Activated CD8-positive, alpha-beta T cell treated with anti-CD3 and anti-CD28 coated beads for 36 hours (primary cell): Measurements from ENCODE around the gene SOCS1. TPM values are rescaled to one million over a fixed set of nuclear protein-coding genes. Genes with fewer than 3 reads are reported as not detected.
"Not testable (repeated sequence)": the region's sequence is repeated elsewhere in the genome, so short reads cannot be mapped to it uniquely, and the experiment has no call there.

Source experiments
- ATAC-seq: fragments of 200-7000 bp; cut with Tn5 transposase; one replicate; pipeline ENCODE4 v1.10.0; 2021; ENCODE audit warnings: mild to moderate bottlenecking, moderate library complexity
- CTCF ChIA-PET: fragments of 350-600 bp; sonication (Branson Sonifier 250); formaldehyde crosslinking; loops from one replicate; lab custom pipeline; 2021; ENCODE audit warnings: antibody characterized with exemption; lab: Charles Lee
- POLR2A ChIA-PET: fragments of 350-600 bp; sonication (Branson Sonifier 250); formaldehyde crosslinking; loops from one replicate; lab custom pipeline; 2021; ENCODE audit warnings: antibody characterized with exemption; lab: Charles Lee
- DNase-seq: peaks from one replicate; pipeline ENCODE4 v3.0.0-alpha.2; 2020
- H3K27ac Mint-ChIP-seq: one replicate; pipeline ENCODE4 v1.8.0; 2021; ENCODE audit warnings: mild to moderate bottlenecking, mixed read lengths
- H3K27me3 Mint-ChIP-seq: one replicate; pipeline ENCODE4 v1.8.0; 2021; ENCODE audit warnings: mixed read lengths
- H3K36me3 Mint-ChIP-seq: one replicate; pipeline ENCODE4 v1.8.0; 2021; ENCODE audit warnings: low read depth, mixed read lengths
- H3K4me1 Mint-ChIP-seq: one replicate; pipeline ENCODE4 v1.8.0; 2021; ENCODE audit warnings: low read depth, mixed read lengths
- H3K4me3 Mint-ChIP-seq: one replicate; pipeline ENCODE4 v1.8.0; 2021; ENCODE audit warnings: mild to moderate bottlenecking, moderate library complexity, mixed read lengths
- H3K9me3 Mint-ChIP-seq: one replicate; pipeline ENCODE4 v1.8.0; 2021; ENCODE audit warnings: mixed read lengths
- CTCF ChIP-seq: fragments of 200-600 bp; IDR thresholded peaks from one replicate; pipeline ENCODE4 v1.8.0; 2022; ENCODE audit warnings: antibody characterized with exemption, mild to moderate bottlenecking
- intact Hi-C: fragments of 100-400 bp; cut with micrococcal nuclease; formaldehyde crosslinking; loops from one replicate; pipeline ENCODE4 v1.10.0; 2022
- total RNA-seq, 2 experiments: library from RNA; stranded (reverse); gene quantifications; one replicate each; pipeline ENCODE4 v1.2.3, GENCODE V29; 2021

Gene SOCS1
- total RNA-seq, 2 experiments from 2014 or later = 75.7 to 75.8 TPM

- H3K4me3 Mint-ChIP-seq = no peak overlapping the region
- CTCF ChIA-PET = no interaction called here
- no peak for TF ChIP-seq CTCF
- H3K9me3 Mint-ChIP-seq = no peaks in the 10 kb centered on the region
- H3K27me3 Mint-ChIP-seq = no peaks in the 10 kb centered on the region
- no peaks in the 10 kb centered on the region for H3K36me3 Mint-ChIP-seq
- POLR2A ChIA-PET = interaction anchor here (0.6 kb wide), 1 partner anchor 419 kb away, joined by 3 read pairs; no protein-coding TSS in a partner anchor
- no peak overlapping the region for H3K27ac Mint-ChIP-seq
- peaks cover 28% of the 10 kb centered on the region for H3K4me1 Mint-ChIP-seq
- no peak for ATAC-seq
- intact Hi-C loops = no loop called here
- no peak for DNase-seq
Measured at GRCh38 chr16:11300560-11300892, 44.5 kb upstream of the SOCS1 start.

GRCh38 chr16:11299865-11300559 lies 44.0 kb upstream of the SOCS1 start:
- Mint-ChIP-seq H3K36me3 (no peaks in the 10 kb centered on the region), H3K27me3 (no peaks in the 10 kb centered on the region), H3K4me1 (peaks cover 29% of the 10 kb centered on the region), H3K4me3 (no peak overlapping the region), H3K27ac (no peak overlapping the region), H3K9me3 (no peaks in the 10 kb centered on the region)
- intact Hi-C loops = no loop called here
- DNase-seq (no peak), ATAC-seq (no peak)
- TF ChIP-seq CTCF = no peak
- POLR2A ChIA-PET = interaction anchor here (0.6 to 3.0 kb wide), 3 partner anchors 13 to 418 kb away, joined by 3 to 17 read pairs (median 3); no protein-coding TSS in a partner anchor
- CTCF ChIA-PET = interaction anchor here (1.0 to 1.6 kb wide), 2 partner anchors 25 to 336 kb away, joined by 3 to 4 read pairs; no protein-coding TSS in a partner anchor

GRCh38 chr16:11298950-11299547 lies 43.0 kb upstream of the SOCS1 start:
- ATAC-seq, H3K36me3 Mint-ChIP-seq, H3K4me3 Mint-ChIP-seq, DNase-seq, H3K9me3 Mint-ChIP-seq, H3K27me3 Mint-ChIP-seq, intact Hi-C loops: not testable (repeated sequence)
- ChIA-PET CTCF (interaction anchor here (1.0 to 2.8 kb wide), 6 partner anchors 13 to 335 kb away, joined by 3 to 14 read pairs (median 4); partner anchors contain the start of gene SOCS1), POLR2A (interaction anchor here (0.8 to 3.1 kb wide), 4 partner anchors 8 to 55 kb away, joined by 3 to 26 read pairs (median 10); partner anchors contain the start of gene SOCS1)
- Mint-ChIP-seq H3K27ac (peak overlapping the region; percentile 79), H3K4me1 (peaks cover 33% of the 10 kb centered on the region)

- Mint-ChIP-seq H3K4me3 (no peak overlapping the region), H3K27me3 (peaks cover 2% of the 10 kb centered on the region), H3K27ac (peak overlapping the region; percentile 79), H3K36me3 (no peaks in the 10 kb centered on the region), H3K9me3 (no peaks in the 10 kb centered on the region), H3K4me1 (peaks cover 38% of the 10 kb centered on the region)
- ATAC-seq = no peak
- DNase-seq = no peak
- no peak for TF ChIP-seq CTCF
- POLR2A ChIA-PET = interaction anchor here (0.8 to 3.1 kb wide), 9 partner anchors 9 to 199 kb away, joined by 3 to 26 read pairs (median 7); partner anchors contain the start of gene SOCS1
- CTCF ChIA-PET = interaction anchor here (0.6 to 2.8 kb wide), 12 partner anchors 13 to 334 kb away, joined by 3 to 14 read pairs (median 4); partner anchors contain the start of gene SOCS1
- intact Hi-C loops = no loop called here
Measured at GRCh38 chr16:11298143-11298900, 42.3 kb upstream of the SOCS1 start.

DNA sequence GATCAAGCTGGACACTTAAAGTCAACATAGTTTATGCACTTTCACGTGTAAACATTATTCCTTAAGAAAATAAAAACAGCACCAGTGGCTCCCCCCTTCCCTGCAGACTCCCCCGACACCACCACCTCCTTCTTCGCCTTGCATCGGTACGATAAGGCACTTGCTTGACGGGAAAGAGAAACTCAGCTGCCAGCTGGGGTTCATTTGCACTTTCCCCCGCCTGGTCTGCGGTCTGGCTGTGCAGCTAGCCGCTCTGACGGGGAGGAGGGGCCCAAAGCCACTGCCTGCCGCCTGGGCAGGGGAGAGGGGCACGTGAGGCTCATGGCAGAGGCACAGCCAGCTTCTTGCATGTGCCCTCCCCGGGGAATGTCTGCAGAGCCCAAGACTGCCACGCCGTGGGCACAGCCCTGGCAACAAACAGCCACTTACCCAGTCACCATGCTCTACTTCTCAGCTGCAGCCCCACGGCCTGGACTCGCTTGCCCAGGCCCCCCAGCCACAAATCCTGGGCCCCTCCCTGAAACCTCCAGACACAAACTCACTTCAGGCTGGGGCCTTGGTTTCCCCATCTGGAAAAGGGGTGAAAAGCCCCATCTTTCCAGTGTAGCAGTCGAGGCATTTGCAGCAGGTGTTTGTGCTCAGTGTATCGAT lies 41.6 kb upstream of the SOCS1 start:
- ChIA-PET CTCF (interaction anchor here (0.6 to 2.8 kb wide), 14 partner anchors 12 to 333 kb away, joined by 3 to 14 read pairs (median 3); partner anchors contain the start of gene SOCS1), POLR2A (interaction anchor here (1.0 to 3.1 kb wide), 10 partner anchors 12 to 198 kb away, joined by 3 to 26 read pairs (median 6); partner anchors contain the start of gene SOCS1)
- Mint-ChIP-seq H3K9me3 (no peaks in the 10 kb centered on the region), H3K27ac (peak overlapping the region; percentile 69), H3K4me1 (peaks cover 44% of the 10 kb centered on the region), H3K4me3 (peak overlapping the region; percentile 24), H3K36me3 (no peaks in the 10 kb centered on the region), H3K27me3 (peaks cover 7% of the 10 kb centered on the region)
- no peak for TF ChIP-seq CTCF
- intact Hi-C loops = no loop called here
- peak; percentile 85 for DNase-seq
- ATAC-seq = peak; percentile 83
